PC-3 (cell line): ENCODE results near the gene PLA2G2F.

Source experiments
- CTCF ChIP-seq: fragments of 300-600 bp; sonication (generic); conservative IDR thresholded peaks from 2 replicates; pipeline ENCODE4 v1.5.1; 2017; ENCODE audit warnings: antibody characterized with exemption, low read depth, mild to moderate bottlenecking, low read length
- EZH2 ChIP-seq: fragments of 300-600 bp; sonication (generic); IDR thresholded peaks from one replicate; pipeline ENCODE4 v1.6.1; 2017; ENCODE audit warnings: antibody characterized with exemption, mild to moderate bottlenecking, low read length; ENCODE audit not compliant: unreplicated experiment
- EZH2phosphoT487 ChIP-seq: fragments of 300-600 bp; sonication (generic); IDR thresholded peaks from 2 replicates; pipeline ENCODE4 v1.6.1; 2018; ENCODE audit warnings: mild to moderate bottlenecking, antibody characterized with exemption, low read length, borderline replicate concordance

GRCh38 chr1:20099533-20099932 is 39.6 kb upstream of the PLA2G2F start:
- TF ChIP-seq CTCF = no peak
- no peak for TF ChIP-seq EZH2
- no peak for TF ChIP-seq EZH2phosphoT487
